Erythroblast (primary cell): ENCODE data around the gene KIAA0513.

Source experiments
- DNase-seq, 2 experiments: peaks; one replicate each; lab custom pipeline; 2025; lab: John Stamatoyannopoulos, UW
- GATA1 ChIP-seq: IDR thresholded peaks from 2 replicates; pipeline ENCODE4 v1.6.1; 2011; ENCODE audit warnings: low read depth, mild to moderate bottlenecking, control low read depth, low read length, moderate library complexity
- POLR2A ChIP-seq: IDR thresholded peaks from 2 replicates; pipeline ENCODE4 v1.6.1; 2011; ENCODE audit warnings: mild to moderate bottlenecking, low read length

Gene KIAA0513

GRCh38 chr16:85142771-85143211 lies 115.2 kb downstream of the KIAA0513 start:
- TF ChIP-seq POLR2A (no peak), GATA1 (no peak)
- no peak for DNase-seq
